SH-SY5Y (cell line): ENCODE results near the gene SLN.

Experiments
- GATA2 ChIP-seq: IDR thresholded peaks from 2 replicates; pipeline ENCODE4 v1.6.1; 2011; ENCODE audit warnings: mild to moderate bottlenecking, low read depth, low read length
- GATA3 ChIP-seq: IDR thresholded peaks from 2 replicates; pipeline ENCODE4 v1.6.1; 2011; ENCODE audit warnings: low read depth, mild to moderate bottlenecking, low read length, moderate library complexity

DNA sequence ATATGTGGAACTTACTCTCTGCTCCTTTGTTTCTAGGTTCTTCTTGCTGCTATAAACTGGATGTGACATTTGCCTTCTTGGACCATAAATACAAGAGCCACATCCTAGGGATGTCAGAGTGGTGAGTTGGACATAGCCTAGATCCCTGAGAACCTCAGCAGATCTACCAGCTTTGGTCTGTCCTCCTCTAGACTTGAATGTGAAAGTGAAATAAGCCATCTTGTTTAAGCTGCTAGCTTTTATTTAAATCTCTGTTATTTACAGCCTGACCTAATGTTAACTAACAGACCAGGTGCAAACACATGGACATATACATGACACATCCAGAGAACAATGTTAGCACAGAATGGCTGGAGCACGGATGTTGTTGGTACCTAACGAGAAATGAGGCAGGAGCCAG, 36.0 kb downstream of the SLN start:
- no peak for TF ChIP-seq GATA2
- TF ChIP-seq GATA3 = no peak
